Activated CD4-positive, alpha-beta T cell treated with anti-CD3 and anti-CD28 coated beads, Interleukin-2, amount 50 U/mL, for 24 hours (primary cell): ENCODE results near the gene ATXN7L1.
"Not testable (repeated sequence)": the region's sequence is repeated elsewhere in the genome, so short reads cannot be mapped to it uniquely, and the experiment has no call there.

Experiments used
- DNase-seq, 2 donors: peaks; one replicate each; pipeline ENCODE4 v3.0.0-alpha.2; 2020; ENCODE audit warnings: low read depth in 1 of 2, low spot score in 1 of 2

ATXN7L1 gene

GRCh38 chr7:105803429-105803736, 73.0 kb downstream of the ATXN7L1 start:
- DNase-seq = no peak

GRCh38 chr7:105802604-105803428, 73.6 kb downstream of the ATXN7L1 start:
- no peak for DNase-seq

GRCh38 chr7:105800849-105801534, 75.4 kb downstream of the ATXN7L1 start:
- no peak for DNase-seq

- no peak for DNase-seq
Observed at GRCh38 chr7:105800442-105800841, 76.0 kb downstream of the ATXN7L1 start.

- DNase-seq = no peak
Observed at GRCh38 chr7:105799677-105800076, 76.7 kb downstream of the ATXN7L1 start.

- DNase-seq = no peak
Observed at GRCh38 chr7:105799006-105799405, 77.4 kb downstream of the ATXN7L1 start.

- no peak for DNase-seq
Observed at GRCh38 chr7:105797652-105798051, 78.7 kb downstream of the ATXN7L1 start.

GRCh38 chr7:105796365-105796764, 80.0 kb downstream of the ATXN7L1 start:
- no peak for DNase-seq

GRCh38 chr7:105794741-105795729, 81.4 kb downstream of the ATXN7L1 start:
- DNase-seq = no peak

GRCh38 chr7:105792488-105793370, 83.7 kb downstream of the ATXN7L1 start:
- DNase-seq = no peak

GRCh38 chr7:105791926-105792325, 84.5 kb downstream of the ATXN7L1 start:
- no peak for DNase-seq

- DNase-seq = no peak
Observed at GRCh38 chr7:105790996-105791395, 85.4 kb downstream of the ATXN7L1 start.

GRCh38 chr7:105790452-105790851, 85.9 kb downstream of the ATXN7L1 start:
- not testable (repeated sequence) for DNase-seq

GRCh38 chr7:105788816-105789349, 87.5 kb downstream of the ATXN7L1 start:
- no peak for DNase-seq

GRCh38 chr7:105788356-105788755, 88.0 kb downstream of the ATXN7L1 start:
- no peak for DNase-seq

GRCh38 chr7:105787793-105788192, 88.6 kb downstream of the ATXN7L1 start:
- no peak for DNase-seq

- no peak for DNase-seq
Observed at GRCh38 chr7:105786520-105787470, 89.6 kb downstream of the ATXN7L1 start.

GRCh38 chr7:105782391-105783042, 93.9 kb downstream of the ATXN7L1 start:
- DNase-seq = peak in 1 of 2 donors; percentile 42
